ENCODE data around the gene RMDN3.

Gene RMDN3

GRCh38 chr15:40773496-40773895 lies 18.4 kb upstream of the RMDN3 start:
- no peak for DNase-seq (ENCODE audit: low read depth, low spot score)

GRCh38 chr15:40772014-40772413 lies 17.0 kb upstream of the RMDN3 start:
- no peak for DNase-seq (ENCODE audit: low read depth, low spot score)

GRCh38 chr15:40771242-40771641 lies 16.2 kb upstream of the RMDN3 start:
- no peak for DNase-seq (ENCODE audit: low read depth, low spot score)

- no peak for DNase-seq (ENCODE audit: low read depth, low spot score)
Measured at GRCh38 chr15:40770147-40770721, 15.2 kb upstream of the RMDN3 start.

- peak; percentile 88 for DNase-seq (ENCODE audit: low read depth, low spot score)
Measured at GRCh38 chr15:40769274-40770146, 14.5 kb upstream of the RMDN3 start, which contains the start of gene C15orf62. TSS of gene C15orf62 (plus strand) at chr15:40769980. CDS start at chr15:40770496, 516 bp downstream.

GRCh38 chr15:40768521-40769273 lies 13.6 kb upstream of the RMDN3 start:
- peak; percentile 44 for DNase-seq (ENCODE audit: low read depth, low spot score)

- DNase-seq (ENCODE audit: low read depth, low spot score) = no peak
Measured at GRCh38 chr15:40767838-40768500, 12.9 kb upstream of the RMDN3 start.

GRCh38 chr15:40766906-40767837 lies 12.1 kb upstream of the RMDN3 start:
- DNase-seq (ENCODE audit: low read depth, low spot score) = peak; percentile 86

GRCh38 chr15:40766194-40766815 lies 11.3 kb upstream of the RMDN3 start:
- peak; percentile 57 for DNase-seq (ENCODE audit: low read depth, low spot score)

- peak; percentile 36 for DNase-seq (ENCODE audit: low read depth, low spot score)
Measured at GRCh38 chr15:40764629-40765103, 9.6 kb upstream of the RMDN3 start.

GRCh38 chr15:40763801-40764628 lies 9.0 kb upstream of the RMDN3 start, which contains the start of gene GCHFR:
TSS of gene GCHFR (plus strand) at chr15:40764068. CDS start at chr15:40764181, 113 bp downstream.
- peak; percentile 90 for DNase-seq (ENCODE audit: low read depth, low spot score)

- peak; percentile 88 for DNase-seq (ENCODE audit: low read depth, low spot score)
Measured at GRCh38 chr15:40762919-40763800, 8.1 kb upstream of the RMDN3 start.

- no peak for DNase-seq (ENCODE audit: low read depth, low spot score)
Measured at GRCh38 chr15:40759961-40760360, 4.9 kb upstream of the RMDN3 start.

- no peak for DNase-seq (ENCODE audit: low read depth, low spot score)
Measured at GRCh38 chr15:40756938-40757337, 1.9 kb upstream of the RMDN3 start.

GRCh38 chr15:40755812-40756208 lies 756 bp upstream of the RMDN3 start:
- no peak for DNase-seq (ENCODE audit: low read depth, low spot score)

- DNase-seq (ENCODE audit: low read depth, low spot score) = peak; percentile 41
Measured at GRCh38 chr15:40754574-40754882, 526 bp downstream of the RMDN3 start.

GRCh38 chr15:40751745-40752144 lies 3.3 kb downstream of the RMDN3 start:
- DNase-seq (ENCODE audit: low read depth, low spot score) = no peak

- no peak for DNase-seq (ENCODE audit: low read depth, low spot score)
Measured at GRCh38 chr15:40750885-40751284, 4.2 kb downstream of the RMDN3 start.

Measured in astrocyte of the hippocampus (primary cell).